WI38 (cell line): Measurements from ENCODE around the gene ALAS1.
"Not testable (repeated sequence)": the region's sequence is repeated elsewhere in the genome, so short reads cannot be mapped to it uniquely, and the experiment has no call there.

Experiments used
- H3K4me3 ChIP-seq: 2 replicates; pipeline ENCODE4 v1.5.1; 2011; ENCODE audit warnings: low read depth, mild to moderate bottlenecking, control low read depth, low read length
- CTCF ChIP-seq: IDR thresholded peaks from 2 replicates; pipeline ENCODE4 v1.5.1; 2012; ENCODE audit warnings: low read depth, mild to moderate bottlenecking, control low read depth, low read length

The ALAS1 gene

GRCh38 chr3:52172262-52172757, 25.6 kb upstream of the ALAS1 start:
- no peak overlapping the region for H3K4me3 ChIP-seq
- TF ChIP-seq CTCF: no peak

- no peak for TF ChIP-seq CTCF
- no peak overlapping the region for H3K4me3 ChIP-seq
Observed at GRCh38 chr3:52173101-52173500, 24.9 kb upstream of the ALAS1 start.

- no peak for TF ChIP-seq CTCF
- no peak overlapping the region for H3K4me3 ChIP-seq
Observed at GRCh38 chr3:52174896-52175295, 23.1 kb upstream of the ALAS1 start.

- H3K4me3 ChIP-seq: no peak overlapping the region
- no peak for TF ChIP-seq CTCF
Observed at GRCh38 chr3:52175416-52176179, 22.4 kb upstream of the ALAS1 start.

GRCh38 chr3:52176180-52176752, 21.7 kb upstream of the ALAS1 start:
- no peak for TF ChIP-seq CTCF
- H3K4me3 ChIP-seq: no peak overlapping the region

GRCh38 chr3:52176951-52177700, 20.8 kb upstream of the ALAS1 start:
- no peak overlapping the region for H3K4me3 ChIP-seq
- no peak for TF ChIP-seq CTCF

GRCh38 chr3:52177701-52178042, 20.3 kb upstream of the ALAS1 start:
- no peak for TF ChIP-seq CTCF
- no peak overlapping the region for H3K4me3 ChIP-seq

GRCh38 chr3:52178126-52178525, 19.8 kb upstream of the ALAS1 start:
- H3K4me3 ChIP-seq: not testable (repeated sequence)
